K562 (cell line): ENCODE results near the gene SURF6. TPM values are rescaled to one million over a fixed set of nuclear protein-coding genes. Genes with fewer than 3 reads are reported as not detected.

Source experiments
- ATAC-seq: fragments of 200-7000 bp; cut with Tn5 transposase; 3 replicates; pipeline ENCODE4 v1.9.1; 2020; ENCODE audit warnings: moderate library complexity
- BruUV-seq: library from RNA; stranded (reverse); fragments of 400-500 nt; replicated peaks from 2 replicates; lab custom pipeline; 2021; lab: Mats Ljungman, UMichigan
- CTCF ChIA-PET: fragments of 300-600 bp; formaldehyde crosslinking; extraction: SDS; loops from one replicate; lab custom pipeline; 2021; ENCODE audit warnings: low intra/inter-chr PET ratio; lab: Yijun Ruan, JAX
- POLR2A ChIA-PET: fragments of 300-600, 350-650 bp; sonication (Branson Sonifier 250); formaldehyde crosslinking; extraction: SDS; loops from one replicate; lab custom pipeline; 2021; ENCODE audit warnings: antibody characterized with exemption, inconsistent platforms; lab: Yijun Ruan, JAX
- DNase-seq, 4 experiments: peaks; one replicate each; pipeline versions ENCODE4 v3.0.0 to v3.0.0-alpha.2; 2011 to 2018; ENCODE audit warnings: low spot score in 3 of 4, mixed read lengths in 3 of 4; ENCODE audit errors: extremely low read depth in 1 of 4
- FAIRE-seq: peaks from 2 replicates; lab custom pipeline; 2011; peaks lifted over from hg19 to GRCh38; lab: Jason Lieb, UNC
- H2AFZ ChIP-seq: 2 replicates; pipeline ENCODE4 v1.6.0; 2011; ENCODE audit warnings: low read depth, low read length, control low read depth, inconsistent platforms
- H3K27ac ChIP-seq: fragments of 200-600 bp; 3 replicates; pipeline ENCODE4 v1.8.0; 2011; ENCODE audit warnings: low read depth, mild to moderate bottlenecking, control low read depth, inconsistent platforms, low read length, moderate library complexity, mixed read lengths; ENCODE audit errors: extremely low read depth
- H3K27me3 ChIP-seq, 2 experiments: fragments of 300-600 bp in 1 of 2; 2 replicates in 1 of 2; 3 replicates in 1 of 2; pipeline versions ENCODE4 v1.6.0 to v1.8.0; 2011; ENCODE audit warnings: inconsistent platforms in 2 of 2, low read length in 2 of 2, mild to moderate bottlenecking in 1 of 2, mixed read lengths in 1 of 2, moderate library complexity in 1 of 2; ENCODE audit not compliant: control insufficient read depth in 2 of 2, insufficient read depth in 2 of 2
- H3K36me3 ChIP-seq: fragments of 300-600 bp; 3 replicates; pipeline ENCODE4 v1.8.0; 2011; ENCODE audit warnings: mild to moderate bottlenecking, low read length, inconsistent platforms; ENCODE audit not compliant: control insufficient read depth, insufficient read depth
- H3K4me1 ChIP-seq, 2 experiments: fragments of 200-600 bp in 1 of 2; replicated peaks in 1 of 2; 2 replicates in 1 of 2; 3 replicates in 1 of 2; pipeline versions ENCODE4 v1.5.1 to v1.8.0; 2011; ENCODE audit warnings: inconsistent platforms in 2 of 2, low read length in 2 of 2, mild to moderate bottlenecking in 1 of 2, mixed read lengths in 1 of 2, moderate library complexity in 1 of 2; ENCODE audit not compliant: control insufficient read depth in 2 of 2, insufficient read depth in 2 of 2
- H3K4me2 ChIP-seq: 2 replicates; pipeline ENCODE4 v1.6.1; 2011; ENCODE audit warnings: low read length, control low read depth, inconsistent platforms, mixed read lengths; ENCODE audit not compliant: insufficient read depth
- H3K4me3 ChIP-seq: fragments of 200-600 bp; sonication (generic), shearing (Covaris generic); 2 replicates; pipeline ENCODE4 v1.5.1; 2016; ENCODE audit warnings: control low read depth, inconsistent platforms
- H3K79me2 ChIP-seq: fragments of 200-600 bp; 3 replicates; pipeline ENCODE4 v1.8.0; 2011; ENCODE audit warnings: low read length, inconsistent platforms; ENCODE audit not compliant: control insufficient read depth, insufficient read depth
- H3K9ac ChIP-seq, 2 experiments: 2 replicates each; pipeline versions ENCODE4 v1.6.0 to v1.6.1; 2011; ENCODE audit warnings: low read depth in 2 of 2, low read length in 2 of 2, control low read depth in 1 of 2, inconsistent platforms in 1 of 2, mild to moderate bottlenecking in 1 of 2, mixed read lengths in 1 of 2; ENCODE audit not compliant: insufficient read depth in 1 of 2
- H3K9me1 ChIP-seq: one replicate; pipeline ENCODE4 v1.6.0; 2011; ENCODE audit warnings: inconsistent platforms, mild to moderate bottlenecking, low read length, moderate library complexity; ENCODE audit not compliant: control insufficient read depth, insufficient read depth
- H3K9me3 ChIP-seq: replicated peaks from 2 replicates; pipeline ENCODE4 v1.5.1; 2011; ENCODE audit warnings: low read depth, low read length, inconsistent platforms; ENCODE audit not compliant: control insufficient read depth, insufficient read depth
- H4K20me1 ChIP-seq: replicated peaks from 2 replicates; pipeline ENCODE4 v1.6.1; 2011; ENCODE audit warnings: low read length, inconsistent platforms, mixed read lengths; ENCODE audit not compliant: control insufficient read depth, insufficient read depth
- ATF2 ChIP-seq: sonication (generic); formaldehyde crosslinking; IDR thresholded peaks from 2 replicates; pipeline ENCODE4 v1.8.1; 2022; ENCODE audit warnings: missing genetic modification reagents
- ATF7 ChIP-seq: fragments of 450-650 bp; IDR thresholded peaks from 2 replicates; pipeline ENCODE4 v1.7.1; 2014; ENCODE audit warnings: mild to moderate bottlenecking, moderate library complexity
- CREM ChIP-seq: IDR thresholded peaks from 2 replicates; pipeline ENCODE4 v1.6.1; 2014; ENCODE audit warnings: antibody characterized with exemption, low read depth
- EGR1 ChIP-seq: fragments of 450-650 bp; conservative IDR thresholded peaks from 2 replicates; pipeline ENCODE4 v1.6.1; 2017; ENCODE audit warnings: mild to moderate bottlenecking
- GATAD2B ChIP-seq: fragments of 450-650 bp; IDR thresholded peaks from 2 replicates; pipeline ENCODE4 v1.6.1; 2017; ENCODE audit warnings: mild to moderate bottlenecking, borderline replicate concordance
- SUPT5H ChIP-seq: fragments of 450-650 bp; IDR thresholded peaks from 2 replicates; pipeline ENCODE4 v1.6.1; 2016
- THRAP3 ChIP-seq: fragments of 450-650 bp; IDR thresholded peaks from 2 replicates; pipeline ENCODE4 v1.6.1; 2016; ENCODE audit warnings: mild to moderate bottlenecking, inconsistent platforms, borderline replicate concordance
- U2AF2 ChIP-seq: fragments of 200-400 bp; formaldehyde crosslinking; optimal IDR thresholded peaks from 2 replicates; pipeline ENCODE3; 2017; ENCODE audit warnings: low read depth, mild to moderate bottlenecking, low read length
- ZNF217 ChIP-seq: sonication (generic); formaldehyde crosslinking; IDR thresholded peaks from 2 replicates; pipeline ENCODE4 v1.8.0; 2022; ENCODE audit warnings: mild to moderate bottlenecking, missing genetic modification reagents
- ZNF3 ChIP-seq: fragments of 250-450 bp; sonication (Bioruptor Pico); IDR thresholded peaks from 2 replicates; pipeline ENCODE4 v1.5.0; 2021; ENCODE audit warnings: mild to moderate bottlenecking, moderate library complexity
- WGBS: fragments of 100-300 bp; shearing (Covaris generic); methylation state at CpG from one replicate; pipeline ENCODE4 v1.1.6; 2016; ENCODE audit warnings: low coverage, mixed read lengths; ENCODE audit not compliant: insufficient coverage; ENCODE audit errors: missing lambda C conversion rate; 5-methylcytosine and 5-hydroxymethylcytosine counted together
- in situ Hi-C: fragments of 300-500 bp; cut with MboI; formaldehyde crosslinking; loops from 4 replicates; pipeline ENCODE4 v1.15.0; 2018; ENCODE audit warnings: inconsistent platforms, mixed read lengths
- intact Hi-C: fragments of 100-400 bp; cut with micrococcal nuclease; formaldehyde crosslinking; loops from 2 replicates; pipeline ENCODE4 v1.14.2; 2022
- polyA plus RNA-seq, 8 experiments: library from polyadenylated mRNA; depleted of rRNA in 4 of 8; stranded (reverse) in 5 of 8; unstranded in 3 of 8; fragments of >200 nt; fragmentation: Nextera tagmentation in 2 of 8; fragmentation: Illumina TruSeq in 1 of 8; extraction: Ambion mirVana in 2 of 8; extraction: Trizol in 1 of 8; gene quantifications; 2 replicates each; pipeline versions ENCODE4 v1.2.1 to v1.2.3, GENCODE V29; 2011 to 2014; ENCODE audit warnings: inconsistent platforms in 1 of 8, missing spikeins in 1 of 8
- total RNA-seq, 7 experiments: library from RNA; depleted of rRNA in 6 of 7; stranded (reverse); fragments of >200 nt in 6 of 7; fragmentation: Illumina TruSeq in 2 of 7; extraction: Trizol in 2 of 7; gene quantifications; 2 replicates each; pipeline versions ENCODE4 v1.2.1 to v1.2.3, GENCODE V29; 2011 to 2021; ENCODE audit warnings: low replicate concordance in 1 of 7
- TF ChIP-seq, protein P1 (sequence below): sonication (generic); formaldehyde crosslinking; IDR thresholded peaks from 2 replicates; pipeline ENCODE4 v1.8.0; 2022; ENCODE audit warnings: missing genetic modification reagents, mild to moderate bottlenecking, borderline replicate concordance
- TF ChIP-seq, protein P2 (sequence below): fragments of 250-450 bp; sonication (Bioruptor Pico); IDR thresholded peaks from 2 replicates; pipeline ENCODE4 v1.4.0; 2020; ENCODE audit warnings: borderline replicate concordance

Gene SURF6
- total and polyA plus RNA-seq, 9 of the 15 experiments (the other 6 are each of a cell fraction or from before 2014, with no cell fraction given), result 1.4 to 68.3 (median 14.7) TPM

DNA sequence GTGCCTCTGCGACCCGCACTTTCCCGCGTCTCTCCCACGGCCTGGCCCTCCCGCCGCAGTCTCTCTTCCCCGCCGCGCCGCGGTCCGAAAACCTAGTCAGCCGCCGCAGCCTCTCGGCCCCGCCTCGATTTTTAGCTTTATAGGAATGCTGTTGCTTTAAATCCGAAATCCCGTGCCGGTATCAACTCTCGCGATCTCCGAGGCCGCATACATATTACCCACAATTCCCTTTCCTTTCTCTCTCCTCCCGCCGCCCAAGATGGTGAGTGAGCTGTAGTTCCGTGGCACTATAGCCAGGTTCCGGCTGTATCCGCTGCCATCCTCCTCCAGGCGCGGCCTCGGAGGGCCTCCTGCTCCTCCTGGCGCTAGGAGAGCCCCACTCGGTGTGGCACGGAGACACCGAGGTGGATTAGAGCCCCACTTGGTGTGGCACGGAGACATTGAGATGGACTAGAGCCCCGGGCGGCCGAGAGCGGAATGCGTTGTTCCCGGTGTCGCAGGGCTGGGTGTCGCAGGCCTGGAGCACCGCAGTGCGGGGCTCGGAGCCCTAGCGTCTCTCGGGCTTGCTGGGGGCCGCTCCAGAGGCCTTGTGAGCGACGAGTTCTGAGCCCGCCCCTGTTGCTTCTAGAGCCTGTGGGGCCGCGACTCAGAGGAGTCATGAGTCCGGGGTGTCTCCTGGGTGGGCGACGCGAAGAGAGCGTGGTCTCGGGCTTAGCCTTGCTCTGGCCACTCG, 12.2 kb upstream of the SURF6 start, which contains the start of the genes MED22 and RPL7A:
TSS of gene MED22 (minus strand) at position 147 of the 733 bp plus-strand sequence. CDS start 1,469 bp downstream, outside the sequence.
TSS of gene RPL7A (plus strand) at position 234 of the 733 bp plus-strand sequence. CDS start at position 260, 26 bp downstream.
- Histone ChIP-seq H3K4me2 (peak within 1 kb of the TSS; percentile 93), H2AFZ (peak within 1 kb of the TSS; percentile 79), H3K9ac (peak within 1 kb of the TSS; percentile 100), H3K4me3 (peak within 1 kb of the TSS; percentile 100), H3K36me3 (peaks cover 77% of the 10 kb centered on the region), H3K27ac (peak within 1 kb of the TSS; percentile 98), H3K4me1 (peaks cover 16 to 31% of the 10 kb centered on the region in 2 experiments; a peak in 4 of 5 replicates), H3K9me3 (no peaks in the 10 kb centered on the region), H3K9me1 (peaks cover 3% of the 10 kb centered on the region), H3K79me2 (peaks cover 57% of the 10 kb centered on the region), H4K20me1 (peaks cover 32% of the 10 kb centered on the region), H3K27me3 (no peaks in the 10 kb centered on the region)
- intact Hi-C loops (no loop called here), in situ Hi-C loops (no loop called here)
- under 1% methylated on average over 62 of the region's 64 CpGs for WGBS
- peak; percentile 72 to 96 (median 85) for DNase-seq
- ChIA-PET POLR2A (interaction anchor here (0.6 to 3.3 kb wide), 27 partner anchors 9 to 320 kb away, joined by 3 to 31 read pairs (median 4); partner anchors contain the start of genes SLC2A6, SURF1, SURF2 and SURF6), CTCF (no interaction called here)
- peak; percentile 77 for ATAC-seq
- BruUV-seq, result no TSS peak
- FAIRE-seq, result peak; percentile 94
- TF ChIP-seq, protein P1, sequence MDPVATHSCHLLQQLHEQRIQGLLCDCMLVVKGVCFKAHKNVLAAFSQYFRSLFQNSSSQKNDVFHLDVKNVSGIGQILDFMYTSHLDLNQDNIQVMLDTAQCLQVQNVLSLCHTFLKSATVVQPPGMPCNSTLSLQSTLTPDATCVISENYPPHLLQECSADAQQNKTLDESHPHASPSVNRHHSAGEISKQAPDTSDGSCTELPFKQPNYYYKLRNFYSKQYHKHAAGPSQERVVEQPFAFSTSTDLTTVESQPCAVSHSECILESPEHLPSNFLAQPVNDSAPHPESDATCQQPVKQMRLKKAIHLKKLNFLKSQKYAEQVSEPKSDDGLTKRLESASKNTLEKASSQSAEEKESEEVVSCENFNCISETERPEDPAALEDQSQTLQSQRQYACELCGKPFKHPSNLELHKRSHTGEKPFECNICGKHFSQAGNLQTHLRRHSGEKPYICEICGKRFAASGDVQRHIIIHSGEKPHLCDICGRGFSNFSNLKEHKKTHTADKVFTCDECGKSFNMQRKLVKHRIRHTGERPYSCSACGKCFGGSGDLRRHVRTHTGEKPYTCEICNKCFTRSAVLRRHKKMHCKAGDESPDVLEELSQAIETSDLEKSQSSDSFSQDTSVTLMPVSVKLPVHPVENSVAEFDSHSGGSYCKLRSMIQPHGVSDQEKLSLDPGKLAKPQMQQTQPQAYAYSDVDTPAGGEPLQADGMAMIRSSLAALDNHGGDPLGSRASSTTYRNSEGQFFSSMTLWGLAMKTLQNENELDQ (CRISPR knock-in tag), result no peak
- TF ChIP-seq SUPT5H, result peak; percentile 100
- TF ChIP-seq U2AF2, result no peak
- peak; percentile 35; the same call in 1 of the 2 replicates for TF ChIP-seq CREM
- no peak for TF ChIP-seq ZNF3
- TF ChIP-seq ATF7, result peak; percentile 71
- TF ChIP-seq GATAD2B, result no peak
- TF ChIP-seq THRAP3, result 0 out of 2 replicates have a peak, but pooled peaks have one; percentile 34
- 0 out of 2 replicates have a peak, but pooled peaks have one; percentile 27 for TF ChIP-seq EGR1
- TF ChIP-seq ATF2 (CRISPR knock-in tag), result no peak
- TF ChIP-seq, protein P2, sequence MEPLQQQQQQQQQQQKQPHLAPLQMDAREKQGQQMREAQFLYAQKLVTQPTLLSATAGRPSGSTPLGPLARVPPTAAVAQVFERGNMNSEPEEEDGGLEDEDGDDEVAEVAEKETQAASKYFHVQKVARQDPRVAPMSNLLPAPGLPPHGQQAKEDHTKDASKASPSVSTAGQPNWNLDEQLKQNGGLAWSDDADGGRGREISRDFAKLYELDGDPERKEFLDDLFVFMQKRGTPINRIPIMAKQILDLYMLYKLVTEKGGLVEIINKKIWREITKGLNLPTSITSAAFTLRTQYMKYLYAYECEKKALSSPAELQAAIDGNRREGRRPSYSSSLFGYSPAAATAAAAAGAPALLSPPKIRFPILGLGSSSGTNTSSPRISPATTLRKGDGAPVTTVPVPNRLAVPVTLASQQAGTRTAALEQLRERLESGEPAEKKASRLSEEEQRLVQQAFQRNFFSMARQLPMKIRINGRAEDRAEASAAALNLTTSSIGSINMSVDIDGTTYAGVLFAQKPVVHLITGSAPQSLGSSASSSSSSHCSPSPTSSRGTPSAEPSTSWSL (CRISPR knock-in tag), result no peak
- TF ChIP-seq ZNF217 (CRISPR knock-in tag), result no peak
